IMR-90 (cell line): ENCODE measurements around the gene KLC3.

Experiments
- CEBPB ChIP-seq: IDR thresholded peaks from 2 replicates; pipeline ENCODE4 v1.6.1; 2012; ENCODE audit warnings: low read depth, low read length, improper control_type of control experiment
- CTCF ChIP-seq: conservative IDR thresholded peaks from 2 replicates; pipeline ENCODE4 v1.5.1; 2012; ENCODE audit warnings: mild to moderate bottlenecking, low read depth, low read length, improper control_type of control experiment
- MAZ ChIP-seq: IDR thresholded peaks from 2 replicates; pipeline ENCODE4 v1.6.1; 2012; ENCODE audit warnings: low read depth, mild to moderate bottlenecking, low read length, improper control_type of control experiment, moderate library complexity, borderline replicate concordance
- POLR2A ChIP-seq: IDR thresholded peaks from 2 replicates; pipeline ENCODE4 v1.6.1; 2012; ENCODE audit warnings: mild to moderate bottlenecking, low read depth, low read length
- RAD21 ChIP-seq: IDR thresholded peaks from 2 replicates; pipeline ENCODE4 v1.6.1; 2012; ENCODE audit warnings: low read length, improper control_type of control experiment
- RCOR1 ChIP-seq: IDR thresholded peaks from 2 replicates; pipeline ENCODE4 v1.6.1; 2012; ENCODE audit warnings: mild to moderate bottlenecking, low read length, improper control_type of control experiment; ENCODE audit not compliant: insufficient replicate concordance
- RFX5 ChIP-seq: IDR thresholded peaks from 2 replicates; pipeline ENCODE4 v1.8.0; 2012; ENCODE audit warnings: low read depth, mild to moderate bottlenecking, low read length, moderate library complexity
- SMC3 ChIP-seq: fragments of 150-350 bp; IDR thresholded peaks from 2 replicates; pipeline ENCODE4 v1.6.1; 2016; ENCODE audit warnings: low read depth, mild to moderate bottlenecking, antibody characterized with exemption, low read length, moderate library complexity
- TF ChIP-seq, protein P1 (sequence below): fragments of 150-350 bp; IDR thresholded peaks from 2 replicates; pipeline ENCODE4 v1.6.1; 2016; ENCODE audit warnings: low read depth, mild to moderate bottlenecking, low read length, moderate library complexity, borderline replicate concordance
- TF ChIP-seq, protein P2 (sequence below): fragments of 150-350 bp; IDR thresholded peaks from 2 replicates; pipeline ENCODE4 v1.6.1; 2017; ENCODE audit warnings: mild to moderate bottlenecking, antibody characterized with exemption, low read length, low read depth

- TF ChIP-seq CTCF, result no peak
- TF ChIP-seq POLR2A, result no peak
- TF ChIP-seq, protein P1, sequence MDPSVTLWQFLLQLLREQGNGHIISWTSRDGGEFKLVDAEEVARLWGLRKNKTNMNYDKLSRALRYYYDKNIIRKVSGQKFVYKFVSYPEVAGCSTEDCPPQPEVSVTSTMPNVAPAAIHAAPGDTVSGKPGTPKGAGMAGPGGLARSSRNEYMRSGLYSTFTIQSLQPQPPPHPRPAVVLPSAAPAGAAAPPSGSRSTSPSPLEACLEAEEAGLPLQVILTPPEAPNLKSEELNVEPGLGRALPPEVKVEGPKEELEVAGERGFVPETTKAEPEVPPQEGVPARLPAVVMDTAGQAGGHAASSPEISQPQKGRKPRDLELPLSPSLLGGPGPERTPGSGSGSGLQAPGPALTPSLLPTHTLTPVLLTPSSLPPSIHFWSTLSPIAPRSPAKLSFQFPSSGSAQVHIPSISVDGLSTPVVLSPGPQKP, result no peak
- TF ChIP-seq RFX5, result no peak
- no peak for TF ChIP-seq MAZ
- no peak for TF ChIP-seq RAD21
- no peak for TF ChIP-seq RCOR1
- no peak for TF ChIP-seq CEBPB
- TF ChIP-seq SMC3, result no peak
- TF ChIP-seq, protein P2, sequence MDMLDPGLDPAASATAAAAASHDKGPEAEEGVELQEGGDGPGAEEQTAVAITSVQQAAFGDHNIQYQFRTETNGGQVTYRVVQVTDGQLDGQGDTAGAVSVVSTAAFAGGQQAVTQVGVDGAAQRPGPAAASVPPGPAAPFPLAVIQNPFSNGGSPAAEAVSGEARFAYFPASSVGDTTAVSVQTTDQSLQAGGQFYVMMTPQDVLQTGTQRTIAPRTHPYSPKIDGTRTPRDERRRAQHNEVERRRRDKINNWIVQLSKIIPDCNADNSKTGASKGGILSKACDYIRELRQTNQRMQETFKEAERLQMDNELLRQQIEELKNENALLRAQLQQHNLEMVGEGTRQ, result no peak
These were observed 25.2 kb upstream of the KLC3 start for GRCh38 chr19:45315304-45315703.
